A673 (cell line): ENCODE data around the gene ARHGEF28. TPM values are rescaled to one million over a fixed set of nuclear protein-coding genes. Genes with fewer than 3 reads are reported as not detected.

Source experiments
- BruUV-seq: library from RNA; stranded (reverse); fragments of 400-500 nt; replicated peaks from 2 replicates; lab custom pipeline; 2021; lab: Mats Ljungman, UMichigan
- CTCF ChIA-PET: fragments of 300-600 bp; sonication (Branson Sonifier 250); formaldehyde crosslinking; loops from one replicate; lab custom pipeline; 2022; ENCODE audit warnings: antibody characterized with exemption; lab: Charles Lee
- POLR2A ChIA-PET: fragments of 300-600 bp; sonication (Branson Sonifier 250); formaldehyde crosslinking; loops from one replicate; lab custom pipeline; 2022; ENCODE audit warnings: antibody characterized with exemption; ENCODE audit not compliant: low non-redundant PET; lab: Charles Lee
- DNase-seq: peaks from one replicate; pipeline ENCODE4 v3.0.0-alpha.2; 2015; ENCODE audit warnings: low spot score
- H3K27ac ChIP-seq: fragments of 200-600 bp; sonication (generic); 2 replicates; pipeline ENCODE4 v1.5.1; 2016; ENCODE audit warnings: mixed run types, low read depth, mild to moderate bottlenecking, mixed read lengths, antibody characterized with exemption, low read length; ENCODE audit not compliant: poor library complexity, severe bottlenecking
- H3K27me3 ChIP-seq: fragments of 200-600 bp; sonication (generic); replicated peaks from 2 replicates; pipeline ENCODE4 v1.6.1; 2017; ENCODE audit warnings: mixed run types, low read depth, mild to moderate bottlenecking, mixed read lengths, antibody characterized with exemption, low read length; ENCODE audit not compliant: insufficient read depth, poor library complexity
- H3K36me3 ChIP-seq: fragments of 200-600 bp; sonication (generic); 2 replicates; pipeline ENCODE4 v1.6.1; 2016; ENCODE audit warnings: mixed run types, mild to moderate bottlenecking, mixed read lengths, antibody characterized with exemption, low read length; ENCODE audit not compliant: insufficient read depth, poor library complexity, severe bottlenecking
- H3K4me1 ChIP-seq: fragments of 200-600 bp; sonication (generic); 2 replicates; pipeline ENCODE4 v1.6.1; 2017; ENCODE audit warnings: mixed run types, mild to moderate bottlenecking, mixed read lengths, antibody characterized with exemption, low read length; ENCODE audit not compliant: insufficient read depth, poor library complexity, severe bottlenecking
- H3K4me3 ChIP-seq: fragments of 200-600 bp; sonication (generic); 2 replicates; pipeline ENCODE4 v1.5.1; 2016; ENCODE audit warnings: low read depth, mixed run types, mild to moderate bottlenecking, mixed read lengths, low read length; ENCODE audit not compliant: poor library complexity, severe bottlenecking
- H3K9me3 ChIP-seq: fragments of 200-600 bp; sonication (generic); 2 replicates; pipeline ENCODE4 v1.6.1; 2016; ENCODE audit warnings: mixed run types, low read depth, mild to moderate bottlenecking, mixed read lengths, antibody characterized with exemption, low read length; ENCODE audit not compliant: poor library complexity, severe bottlenecking
- EZH2 ChIP-seq: fragments of 200-600 bp; sonication (generic); IDR thresholded peaks from 2 replicates; pipeline ENCODE4 v1.6.1; 2017; ENCODE audit warnings: borderline replicate concordance, low read depth, mild to moderate bottlenecking, mixed read lengths, antibody characterized with exemption, low read length; ENCODE audit not compliant: poor library complexity, severe bottlenecking
- intact Hi-C: fragments of 100-400 bp; cut with micrococcal nuclease; formaldehyde crosslinking; loops from one replicate; pipeline ENCODE4 v1.10.0; 2022; ENCODE audit not compliant: unreplicated experiment
- total RNA-seq: library from RNA; stranded (reverse); gene quantifications from 2 replicates; pipeline ENCODE4 v1.2.3, GENCODE V29; 2021
- TF ChIP-seq, protein P1 (sequence below): fragments of 300-800, 200-600 bp; sonication (generic); conservative IDR thresholded peaks from 2 replicates; pipeline ENCODE4 v1.5.1; 2017; ENCODE audit warnings: low read depth, mild to moderate bottlenecking, antibody characterized with exemption, low read length, moderate library complexity, mixed read lengths

The ARHGEF28 gene
- total RNA-seq, 1 experiment from 2014 or later: 3.4 TPM

DNA sequence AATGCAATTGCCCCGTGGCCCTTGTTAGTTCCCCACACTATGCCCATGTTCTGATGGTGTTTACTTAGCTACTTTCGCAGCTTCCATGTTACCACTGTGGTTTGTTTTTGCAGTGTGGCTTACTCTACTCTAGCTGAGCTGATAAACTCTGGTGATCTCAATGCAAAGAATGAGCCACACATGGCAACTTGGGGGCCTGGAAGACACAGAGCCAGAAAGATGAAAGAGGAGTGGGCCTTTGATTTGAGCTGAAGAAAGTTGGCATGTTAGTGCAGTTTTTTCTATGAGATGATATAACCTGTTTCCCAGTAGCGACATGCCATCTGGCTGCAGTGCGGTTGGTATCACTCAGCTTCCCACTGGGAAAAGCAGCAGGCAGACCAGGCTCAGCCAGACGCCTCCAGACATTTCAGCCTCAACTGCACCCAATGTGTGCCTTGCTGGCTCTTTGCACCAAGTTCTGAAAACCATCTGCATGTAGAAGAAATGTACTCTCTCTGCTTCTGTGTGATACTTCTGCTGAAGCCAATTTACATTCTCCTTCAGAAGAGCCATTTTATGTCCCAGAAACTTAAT lies 329.4 kb downstream of the ARHGEF28 start:
- TF ChIP-seq EZH2: no peak
- TF ChIP-seq, protein P1, sequence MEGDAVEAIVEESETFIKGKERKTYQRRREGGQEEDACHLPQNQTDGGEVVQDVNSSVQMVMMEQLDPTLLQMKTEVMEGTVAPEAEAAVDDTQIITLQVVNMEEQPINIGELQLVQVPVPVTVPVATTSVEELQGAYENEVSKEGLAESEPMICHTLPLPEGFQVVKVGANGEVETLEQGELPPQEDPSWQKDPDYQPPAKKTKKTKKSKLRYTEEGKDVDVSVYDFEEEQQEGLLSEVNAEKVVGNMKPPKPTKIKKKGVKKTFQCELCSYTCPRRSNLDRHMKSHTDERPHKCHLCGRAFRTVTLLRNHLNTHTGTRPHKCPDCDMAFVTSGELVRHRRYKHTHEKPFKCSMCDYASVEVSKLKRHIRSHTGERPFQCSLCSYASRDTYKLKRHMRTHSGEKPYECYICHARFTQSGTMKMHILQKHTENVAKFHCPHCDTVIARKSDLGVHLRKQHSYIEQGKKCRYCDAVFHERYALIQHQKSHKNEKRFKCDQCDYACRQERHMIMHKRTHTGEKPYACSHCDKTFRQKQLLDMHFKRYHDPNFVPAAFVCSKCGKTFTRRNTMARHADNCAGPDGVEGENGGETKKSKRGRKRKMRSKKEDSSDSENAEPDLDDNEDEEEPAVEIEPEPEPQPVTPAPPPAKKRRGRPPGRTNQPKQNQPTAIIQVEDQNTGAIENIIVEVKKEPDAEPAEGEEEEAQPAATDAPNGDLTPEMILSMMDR: no peak
- H3K4me1 ChIP-seq: no peaks in the 10 kb centered on the region
- H3K27me3 ChIP-seq: peaks cover 35% of the 10 kb centered on the region
- no peak for DNase-seq
- POLR2A ChIA-PET: interaction anchor here (0.5 kb wide), 1 partner anchor 330 kb away, joined by 6 read pairs; no protein-coding TSS in a partner anchor
- CTCF ChIA-PET: no interaction called here
- H3K4me3 ChIP-seq: no peak overlapping the region
- no peaks in the 10 kb centered on the region for H3K9me3 ChIP-seq
- no peak overlapping the region for H3K27ac ChIP-seq
- H3K36me3 ChIP-seq: no peaks in the 10 kb centered on the region
- intact Hi-C loops: no loop called here
- no TSS peak for BruUV-seq

DNA sequence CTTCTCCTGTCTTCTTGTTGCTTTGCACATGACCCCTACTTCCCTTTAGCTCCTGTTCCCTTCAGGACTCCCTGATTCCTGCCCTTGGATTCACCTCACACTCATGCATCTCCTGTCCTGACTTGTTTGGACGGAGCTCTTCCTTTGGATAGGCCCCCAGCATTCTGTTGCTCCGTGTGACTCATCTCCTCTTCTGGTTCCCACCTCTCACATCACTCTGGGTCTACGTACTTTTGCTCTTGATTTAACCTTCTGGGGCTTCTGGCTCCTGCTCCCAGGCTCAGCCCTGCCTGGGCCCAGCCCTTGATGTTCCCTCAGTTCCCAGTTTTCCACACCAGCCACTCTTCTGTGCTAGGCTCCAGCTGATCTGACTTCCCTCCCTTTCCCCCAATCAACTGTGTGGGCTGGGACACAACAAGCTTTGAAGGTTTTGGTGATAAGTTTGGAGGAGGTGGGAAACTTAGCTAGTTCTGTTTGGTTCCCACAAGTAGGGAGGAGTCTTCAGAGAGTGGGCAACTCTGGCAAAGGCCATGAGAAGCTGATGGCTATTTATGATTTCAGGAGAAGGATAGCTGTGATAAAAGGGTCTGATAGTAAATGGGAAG lies 331.5 kb downstream of the ARHGEF28 start:
- Histone ChIP-seq H3K4me1 (no peaks in the 10 kb centered on the region), H3K27me3 (peaks cover 43% of the 10 kb centered on the region), H3K4me3 (no peak overlapping the region), H3K9me3 (no peaks in the 10 kb centered on the region), H3K36me3 (no peaks in the 10 kb centered on the region), H3K27ac (no peak overlapping the region)
- no peak for TF ChIP-seq EZH2
- TF ChIP-seq, protein P1: no peak
- no peak for DNase-seq
- intact Hi-C loops: no loop called here
- BruUV-seq: no TSS peak
- ChIA-PET CTCF (no interaction called here), POLR2A (no interaction called here)

DNA sequence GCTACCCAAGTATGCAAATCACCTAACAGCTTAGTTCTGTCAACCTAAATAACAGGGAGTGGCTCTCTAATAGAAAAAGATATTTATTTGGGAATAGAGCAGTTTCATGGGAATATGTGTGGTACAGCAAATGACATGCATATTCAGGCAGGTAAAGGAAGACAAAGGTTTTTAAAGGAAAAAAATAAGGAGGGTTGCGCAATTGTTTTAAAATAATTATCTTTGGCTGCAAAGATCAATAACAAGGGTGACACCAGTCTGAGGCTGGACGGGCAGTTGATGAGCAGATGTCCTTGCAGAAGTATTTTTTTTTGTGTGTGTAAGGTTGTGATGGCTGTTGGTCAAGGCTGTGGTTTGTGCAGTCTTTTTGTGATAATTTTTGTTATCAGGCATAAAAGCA lies 332.0 kb downstream of the ARHGEF28 start:
- CTCF ChIA-PET: no interaction called here
- POLR2A ChIA-PET: no interaction called here
- intact Hi-C loops: no loop called here
- no peaks in the 10 kb centered on the region for H3K4me1 ChIP-seq
- no TSS peak for BruUV-seq
- no peak overlapping the region for H3K27ac ChIP-seq
- no peaks in the 10 kb centered on the region for H3K36me3 ChIP-seq
- DNase-seq: no peak
- no peak for TF ChIP-seq EZH2
- TF ChIP-seq, protein P1: no peak
- H3K27me3 ChIP-seq: peaks cover 43% of the 10 kb centered on the region
- H3K4me3 ChIP-seq: no peak overlapping the region
- no peaks in the 10 kb centered on the region for H3K9me3 ChIP-seq
